Left kidney (tissue), 2 donors: ENCODE data around the gene SLC4A2. TPM values are rescaled to one million over a fixed set of nuclear protein-coding genes. Genes with fewer than 3 reads are reported as not detected.
A peak's percentile ranks its signal among the peaks of the same experiment; 100 is the strongest.

Experiments used
- DNase-seq: peaks from one replicate; pipeline ENCODE4 v3.0.0-alpha.2; 2013
- polyA plus RNA-seq: library from polyadenylated mRNA; unstranded; fragments of 120-200 nt; gene quantifications from one replicate; pipeline ENCODE4 v1.2.1, GENCODE V29; 2013; ENCODE audit not compliant: insufficient read length

The SLC4A2 gene
- polyA plus RNA-seq, 1 donor, result 84.4 TPM

DNA sequence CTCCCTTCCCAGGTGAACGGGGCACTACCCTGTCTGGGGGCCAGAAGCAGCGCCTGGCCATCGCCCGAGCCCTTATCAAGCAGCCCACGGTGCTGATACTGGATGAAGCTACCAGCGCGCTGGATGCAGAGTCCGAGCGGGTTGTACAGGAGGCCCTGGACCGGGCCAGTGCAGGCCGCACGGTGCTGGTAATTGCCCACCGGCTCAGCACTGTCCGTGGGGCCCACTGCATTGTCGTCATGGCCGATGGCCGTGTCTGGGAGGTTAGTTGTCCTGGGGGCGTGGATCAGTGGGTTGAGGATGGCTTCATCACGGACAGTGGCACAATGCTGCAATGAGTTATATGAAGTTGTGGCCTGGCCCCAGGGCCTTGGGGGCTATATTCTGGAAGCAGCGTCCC lies 15.4 kb upstream of the SLC4A2 start:
- DNase-seq, result no peak

- no peak for DNase-seq
Observed at GRCh38 chr7:151045262-151045661, 14.1 kb upstream of the SLC4A2 start.

GRCh38 chr7:151045967-151046366 lies 13.4 kb upstream of the SLC4A2 start:
- no peak for DNase-seq

DNA sequence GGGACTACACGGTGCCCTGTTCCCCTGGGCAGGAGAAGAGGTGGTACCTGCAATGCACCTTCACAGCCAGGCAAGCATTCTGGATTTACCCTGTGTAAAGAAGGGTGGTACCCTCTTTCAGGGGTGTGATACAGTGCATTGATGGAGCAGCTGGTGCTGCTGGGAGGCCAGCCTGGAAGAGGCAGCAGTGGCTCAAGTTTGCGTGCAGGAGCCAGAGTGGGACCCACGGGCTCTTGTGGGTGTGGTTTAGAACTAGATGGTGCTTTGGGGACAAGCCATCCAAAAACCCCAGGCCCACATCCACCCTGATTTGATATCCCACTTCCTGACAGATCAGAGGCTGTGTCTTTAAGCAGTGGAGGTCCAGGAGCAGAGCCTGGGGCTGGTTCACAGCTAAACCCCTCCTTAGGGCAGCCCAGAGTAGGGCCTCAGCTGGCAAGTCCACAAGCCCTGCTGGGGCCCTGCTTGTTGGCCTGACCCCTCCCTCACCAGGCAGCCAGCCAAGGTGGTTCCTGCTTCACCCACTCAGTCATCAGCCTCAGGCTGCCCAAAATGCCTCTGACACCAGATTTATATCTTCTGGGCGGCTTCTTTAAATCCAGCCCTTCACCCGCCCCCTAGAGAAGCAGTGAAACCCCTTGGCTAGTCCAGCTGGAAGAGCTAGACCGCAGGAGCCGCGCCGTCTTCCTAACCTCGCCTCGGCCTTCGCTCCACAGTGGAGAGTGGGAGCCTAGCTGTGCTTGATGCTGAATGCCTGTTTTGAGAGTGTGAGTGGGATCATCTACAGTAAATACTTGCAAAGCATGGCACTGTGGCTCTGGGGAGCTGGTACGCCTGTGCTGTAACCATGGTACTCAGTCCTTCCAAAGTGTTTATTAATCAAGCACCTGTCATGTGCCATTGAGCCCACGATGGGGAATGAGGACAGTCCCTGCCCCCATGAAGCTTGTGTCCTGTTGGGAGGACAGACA lies 12.5 kb upstream of the SLC4A2 start:
- no peak for DNase-seq

DNA sequence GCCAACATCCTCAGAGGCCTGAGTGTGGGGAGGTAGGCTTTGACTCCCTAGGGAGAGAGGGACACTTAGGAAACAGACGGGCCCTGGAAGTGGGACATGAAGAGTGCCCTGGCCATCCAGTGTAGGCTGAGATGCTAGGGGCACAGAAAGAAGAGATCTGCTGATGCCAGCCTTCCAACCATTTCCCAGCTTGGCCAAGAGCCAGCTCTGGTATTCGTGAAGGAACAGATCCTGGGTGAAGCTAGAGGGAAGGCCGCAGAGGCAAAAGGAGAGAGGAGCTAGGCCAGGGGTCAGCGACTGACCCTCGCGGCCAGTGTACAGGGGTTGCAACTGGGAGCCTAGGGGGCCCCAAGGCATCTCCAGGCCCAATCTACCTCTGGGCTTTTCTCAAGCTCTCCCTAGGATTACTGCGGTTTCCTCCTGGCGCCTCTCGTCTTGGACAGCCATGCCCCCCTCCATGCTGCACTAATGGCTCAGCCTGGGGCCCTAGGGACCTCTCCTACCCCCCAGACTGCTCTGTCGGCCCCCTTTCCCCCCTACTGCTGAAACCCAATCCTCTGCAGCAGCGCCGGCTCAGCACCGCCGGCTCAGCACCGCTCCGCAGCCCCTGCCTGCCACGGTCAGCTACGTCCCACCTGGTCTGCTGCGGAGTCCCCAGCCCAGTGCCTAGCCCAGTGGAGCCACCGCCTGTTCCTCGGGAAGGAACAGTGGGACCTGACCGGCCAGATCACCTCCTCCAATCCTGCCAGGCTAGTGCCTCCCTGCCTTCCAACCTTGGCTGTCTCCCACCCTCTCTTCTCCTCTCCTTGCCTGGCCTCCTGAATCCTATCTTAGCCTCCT lies 11.2 kb upstream of the SLC4A2 start, which contains the start of gene ASIC3:
Gene ASIC3 (plus strand): TSS at position 556 of the 840 bp plus-strand sequence. CDS start 355 bp downstream, outside the sequence.
- DNase-seq, result no peak

DNA sequence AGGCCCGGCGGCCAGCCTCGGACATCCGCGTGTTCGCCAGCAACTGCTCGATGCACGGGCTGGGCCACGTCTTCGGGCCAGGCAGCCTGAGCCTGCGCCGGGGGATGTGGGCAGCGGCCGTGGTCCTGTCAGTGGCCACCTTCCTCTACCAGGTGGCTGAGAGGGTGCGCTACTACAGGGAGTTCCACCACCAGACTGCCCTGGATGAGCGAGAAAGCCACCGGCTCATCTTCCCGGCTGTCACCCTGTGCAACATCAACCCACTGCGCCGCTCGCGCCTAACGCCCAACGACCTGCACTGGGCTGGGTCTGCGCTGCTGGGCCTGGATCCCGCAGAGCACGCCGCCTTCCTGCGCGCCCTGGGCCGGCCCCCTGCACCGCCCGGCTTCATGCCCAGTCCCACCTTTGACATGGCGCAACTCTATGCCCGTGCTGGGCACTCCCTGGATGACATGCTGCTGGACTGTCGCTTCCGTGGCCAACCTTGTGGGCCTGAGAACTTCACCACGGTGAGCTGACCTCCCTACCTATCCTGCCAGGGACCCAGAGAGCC lies 10.4 kb upstream of the SLC4A2 start:
- DNase-seq, result no peak

- DNase-seq, result no peak
Observed at GRCh38 chr7:151051108-151051507, 8.3 kb upstream of the SLC4A2 start.

DNA sequence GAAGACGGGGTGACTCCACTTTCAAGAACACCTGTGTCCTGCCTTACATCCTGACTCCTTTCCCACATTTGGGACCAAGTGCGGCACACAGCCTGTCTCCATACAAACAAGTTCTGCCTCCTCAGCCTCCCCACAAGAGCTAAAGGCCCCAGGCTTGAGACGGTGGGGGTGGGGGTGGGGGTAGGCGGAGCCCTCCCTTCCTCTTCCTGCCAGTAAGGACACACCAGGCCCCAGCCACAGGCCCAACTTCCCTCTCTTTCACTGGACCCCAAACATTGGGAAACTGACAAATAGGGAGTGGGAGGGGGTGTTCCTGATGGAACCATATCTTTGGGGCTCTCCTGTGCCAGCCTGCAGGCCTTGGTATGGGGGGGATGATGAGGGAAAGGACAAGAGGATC lies 6.3 kb upstream of the SLC4A2 start:
- no peak for DNase-seq

- no peak for DNase-seq
Observed at GRCh38 chr7:151053751-151054150, 5.6 kb upstream of the SLC4A2 start.

DNA sequence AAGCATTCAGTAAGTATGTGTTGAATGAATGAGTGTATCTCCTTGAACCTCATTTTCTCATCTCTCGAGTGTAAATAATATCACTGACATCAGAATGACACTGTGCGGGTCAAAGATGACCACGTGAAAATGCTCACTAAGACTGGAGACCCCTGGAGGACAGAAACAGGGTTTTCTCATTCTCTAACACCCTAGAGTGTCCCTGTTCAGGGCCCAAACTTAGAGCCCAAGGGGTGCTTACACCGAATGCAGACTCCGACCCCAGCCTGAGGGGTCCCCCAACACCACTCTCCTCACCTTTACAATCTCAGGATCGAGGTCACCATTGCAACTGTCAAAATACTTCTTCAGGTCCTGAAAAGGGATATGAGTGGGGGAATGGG lies 3.1 kb upstream of the SLC4A2 start:
- DNase-seq, result no peak

- DNase-seq, result no peak
Observed at GRCh38 chr7:151056666-151057505, 2.5 kb upstream of the SLC4A2 start.

- no peak for DNase-seq
Observed at GRCh38 chr7:151057506-151057988, 1.8 kb upstream of the SLC4A2 start, which contains the start of gene CDK5. TSS of gene CDK5 (minus strand) at chr7:151057897. CDS start at chr7:151057848, 49 bp downstream.

DNA sequence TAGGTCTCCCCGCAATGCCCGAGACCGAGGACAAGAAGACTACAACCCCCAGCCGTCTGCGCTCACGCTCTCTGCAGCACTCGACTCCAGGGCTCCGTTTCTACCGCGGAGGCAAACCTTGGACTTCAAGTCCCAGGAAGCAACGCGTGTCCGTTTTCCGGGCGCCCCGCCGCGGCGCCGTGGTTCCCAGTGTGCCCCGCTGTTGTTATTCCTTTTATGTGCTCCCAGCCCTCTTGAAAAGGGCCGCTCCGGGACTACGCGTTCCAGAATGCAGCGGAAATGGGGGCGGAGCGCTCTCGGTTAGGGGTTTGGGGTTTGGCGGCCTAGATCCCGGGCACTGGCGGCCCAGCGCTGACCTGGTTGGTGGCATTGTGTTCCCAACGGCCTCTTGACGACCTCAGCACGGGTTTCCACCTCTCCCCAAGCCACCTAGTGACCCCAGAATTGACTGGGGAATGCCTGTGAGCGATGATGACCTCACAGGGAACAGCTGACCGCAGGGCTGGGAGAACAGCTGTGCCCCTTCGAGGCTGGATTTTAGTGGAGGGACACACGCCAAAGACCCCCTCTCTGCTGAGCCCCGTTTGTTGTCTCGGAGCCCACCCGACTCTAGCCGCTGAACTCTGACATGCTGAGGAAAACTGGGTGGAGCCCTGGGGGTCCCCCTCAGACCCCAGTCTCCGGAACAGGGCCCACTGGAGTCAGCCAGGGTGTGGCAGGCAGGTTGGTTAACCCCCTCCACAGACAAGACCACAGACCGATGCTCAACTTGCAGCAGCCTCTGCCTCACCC lies 1.2 kb upstream of the SLC4A2 start:
- peak; percentile 98 for DNase-seq

- no peak for DNase-seq
Observed at GRCh38 chr7:151058781-151059366, 515 bp upstream of the SLC4A2 start.

- no peak for DNase-seq
Observed at GRCh38 chr7:151060113-151060415, 675 bp downstream of the SLC4A2 start.

GRCh38 chr7:151060416-151061212 lies 1.2 kb downstream of the SLC4A2 start:
- DNase-seq, result no peak

DNA sequence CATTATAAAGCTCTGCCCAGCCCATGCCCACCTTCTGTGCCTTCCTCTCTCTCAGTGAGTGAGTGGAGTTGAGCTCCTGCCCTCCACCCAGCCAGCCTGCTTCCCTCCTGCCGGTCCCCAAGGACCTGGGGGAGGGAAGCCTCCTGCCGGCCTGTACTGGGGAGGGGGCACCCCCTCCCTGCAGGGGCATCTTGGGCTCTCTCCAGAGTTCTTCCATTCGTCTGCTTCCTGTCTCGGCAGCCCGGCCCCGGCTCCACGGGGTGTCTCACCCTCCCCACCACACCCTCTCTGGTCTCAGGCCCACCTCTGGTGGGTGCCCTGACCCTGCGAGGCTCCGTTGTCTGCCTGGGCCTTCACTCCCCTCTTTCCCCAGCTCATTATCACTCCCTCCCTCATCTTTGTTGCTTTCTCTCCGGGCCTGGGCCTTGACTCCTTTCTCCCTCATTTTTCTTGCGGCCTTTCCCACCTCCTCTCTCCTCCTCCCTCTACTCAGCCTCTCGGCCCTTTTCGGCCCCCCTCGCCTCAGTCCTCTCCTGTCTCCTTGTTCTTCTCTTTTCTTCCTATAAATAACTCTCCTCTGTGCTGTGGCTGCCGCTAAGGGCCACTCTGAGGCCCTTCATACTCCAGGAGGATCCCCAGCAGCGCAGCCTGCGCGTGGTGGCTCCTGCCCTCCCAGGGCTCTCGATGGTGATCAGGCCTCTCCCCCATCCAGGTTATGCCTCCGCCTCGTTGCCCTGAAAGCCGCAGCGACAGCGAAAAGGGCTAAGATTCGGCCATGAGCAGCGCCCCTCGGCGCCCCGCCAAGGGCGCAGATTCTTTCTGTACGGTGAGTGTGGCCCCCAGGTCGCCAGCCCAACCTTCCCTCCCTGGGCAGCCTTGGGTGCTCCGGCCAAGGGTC lies 2.1 kb downstream of the SLC4A2 start:
- no peak for DNase-seq

GRCh38 chr7:151062111-151062398 lies 2.7 kb downstream of the SLC4A2 start:
- no peak for DNase-seq
